ENCODE measurements around the gene PPIL1. TPM values are rescaled to one million over a fixed set of nuclear protein-coding genes. Genes with fewer than 3 reads are reported as not detected.

The PPIL1 gene
- total and polyA plus RNA-seq, 2 of the 13 experiments (the other 11 are each of a cell fraction or from before 2014, with no cell fraction given) = 74.2 to 144 TPM

GRCh38 chr6:36829919-36830544 lies 44.6 kb downstream of the PPIL1 start (continued):
- TF ChIP-seq, protein P1, sequence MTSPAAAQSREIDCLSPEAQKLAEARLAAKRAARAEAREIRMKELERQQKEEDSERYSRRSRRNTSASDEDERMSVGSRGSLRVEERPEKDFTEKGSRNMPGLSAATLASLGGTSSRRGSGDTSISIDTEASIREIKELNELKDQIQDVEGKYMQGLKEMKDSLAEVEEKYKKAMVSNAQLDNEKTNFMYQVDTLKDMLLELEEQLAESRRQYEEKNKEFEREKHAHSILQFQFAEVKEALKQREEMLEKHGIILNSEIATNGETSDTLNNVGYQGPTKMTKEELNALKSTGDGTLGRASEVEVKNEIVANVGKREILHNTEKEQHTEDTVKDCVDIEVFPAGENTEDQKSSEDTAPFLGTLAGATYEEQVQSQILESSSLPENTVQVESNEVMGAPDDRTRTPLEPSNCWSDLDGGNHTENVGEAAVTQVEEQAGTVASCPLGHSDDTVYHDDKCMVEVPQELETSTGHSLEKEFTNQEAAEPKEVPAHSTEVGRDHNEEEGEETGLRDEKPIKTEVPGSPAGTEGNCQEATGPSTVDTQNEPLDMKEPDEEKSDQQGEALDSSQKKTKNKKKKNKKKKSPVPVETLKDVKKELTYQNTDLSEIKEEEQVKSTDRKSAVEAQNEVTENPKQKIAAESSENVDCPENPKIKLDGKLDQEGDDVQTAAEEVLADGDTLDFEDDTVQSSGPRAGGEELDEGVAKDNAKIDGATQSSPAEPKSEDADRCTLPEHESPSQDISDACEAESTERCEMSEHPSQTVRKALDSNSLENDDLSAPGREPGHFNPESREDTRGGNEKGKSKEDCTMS (CRISPR knock-in tag; conservative IDR thresholded peaks at IDR 0.05) = no peak
- TF ChIP-seq ZNF318 (CRISPR knock-in tag; IDR thresholded peaks at IDR 0.05) (no peak), BRCA1 (CRISPR knock-in tag; IDR thresholded peaks at IDR 0.05) (no peak), MAZ (IDR thresholded peaks at IDR 0.05; ENCODE audit: borderline replicate concordance, low read depth, low read length) (no peak), MAZ (CRISPR knock-in tag; IDR thresholded peaks at IDR 0.05; ENCODE audit: low read depth) (no peak; the same call in 1 of the 2 replicates), ZNF292 (CRISPR knock-in tag; IDR thresholded peaks at IDR 0.05; ENCODE audit: borderline replicate concordance, low read depth) (peak; percentile 94), RORA (CRISPR knock-in tag; IDR thresholded peaks at IDR 0.05) (no peak), ZBTB20 (CRISPR knock-in tag; IDR thresholded peaks at IDR 0.05; ENCODE audit: borderline replicate concordance, low read depth) (peak; percentile 100), NR2F1 (CRISPR knock-in tag; IDR thresholded peaks at IDR 0.05) (peak; percentile 66 to 70; a peak in 3 of 4 replicates), STAT5B (CRISPR knock-in tag; IDR thresholded peaks at IDR 0.05) (no peak)
- TF ChIP-seq, protein P2, sequence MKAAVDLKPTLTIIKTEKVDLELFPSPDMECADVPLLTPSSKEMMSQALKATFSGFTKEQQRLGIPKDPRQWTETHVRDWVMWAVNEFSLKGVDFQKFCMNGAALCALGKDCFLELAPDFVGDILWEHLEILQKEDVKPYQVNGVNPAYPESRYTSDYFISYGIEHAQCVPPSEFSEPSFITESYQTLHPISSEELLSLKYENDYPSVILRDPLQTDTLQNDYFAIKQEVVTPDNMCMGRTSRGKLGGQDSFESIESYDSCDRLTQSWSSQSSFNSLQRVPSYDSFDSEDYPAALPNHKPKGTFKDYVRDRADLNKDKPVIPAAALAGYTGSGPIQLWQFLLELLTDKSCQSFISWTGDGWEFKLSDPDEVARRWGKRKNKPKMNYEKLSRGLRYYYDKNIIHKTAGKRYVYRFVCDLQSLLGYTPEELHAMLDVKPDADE (CRISPR knock-in tag; IDR thresholded peaks at IDR 0.05) = no peak
- TF ChIP-seq, protein P3, sequence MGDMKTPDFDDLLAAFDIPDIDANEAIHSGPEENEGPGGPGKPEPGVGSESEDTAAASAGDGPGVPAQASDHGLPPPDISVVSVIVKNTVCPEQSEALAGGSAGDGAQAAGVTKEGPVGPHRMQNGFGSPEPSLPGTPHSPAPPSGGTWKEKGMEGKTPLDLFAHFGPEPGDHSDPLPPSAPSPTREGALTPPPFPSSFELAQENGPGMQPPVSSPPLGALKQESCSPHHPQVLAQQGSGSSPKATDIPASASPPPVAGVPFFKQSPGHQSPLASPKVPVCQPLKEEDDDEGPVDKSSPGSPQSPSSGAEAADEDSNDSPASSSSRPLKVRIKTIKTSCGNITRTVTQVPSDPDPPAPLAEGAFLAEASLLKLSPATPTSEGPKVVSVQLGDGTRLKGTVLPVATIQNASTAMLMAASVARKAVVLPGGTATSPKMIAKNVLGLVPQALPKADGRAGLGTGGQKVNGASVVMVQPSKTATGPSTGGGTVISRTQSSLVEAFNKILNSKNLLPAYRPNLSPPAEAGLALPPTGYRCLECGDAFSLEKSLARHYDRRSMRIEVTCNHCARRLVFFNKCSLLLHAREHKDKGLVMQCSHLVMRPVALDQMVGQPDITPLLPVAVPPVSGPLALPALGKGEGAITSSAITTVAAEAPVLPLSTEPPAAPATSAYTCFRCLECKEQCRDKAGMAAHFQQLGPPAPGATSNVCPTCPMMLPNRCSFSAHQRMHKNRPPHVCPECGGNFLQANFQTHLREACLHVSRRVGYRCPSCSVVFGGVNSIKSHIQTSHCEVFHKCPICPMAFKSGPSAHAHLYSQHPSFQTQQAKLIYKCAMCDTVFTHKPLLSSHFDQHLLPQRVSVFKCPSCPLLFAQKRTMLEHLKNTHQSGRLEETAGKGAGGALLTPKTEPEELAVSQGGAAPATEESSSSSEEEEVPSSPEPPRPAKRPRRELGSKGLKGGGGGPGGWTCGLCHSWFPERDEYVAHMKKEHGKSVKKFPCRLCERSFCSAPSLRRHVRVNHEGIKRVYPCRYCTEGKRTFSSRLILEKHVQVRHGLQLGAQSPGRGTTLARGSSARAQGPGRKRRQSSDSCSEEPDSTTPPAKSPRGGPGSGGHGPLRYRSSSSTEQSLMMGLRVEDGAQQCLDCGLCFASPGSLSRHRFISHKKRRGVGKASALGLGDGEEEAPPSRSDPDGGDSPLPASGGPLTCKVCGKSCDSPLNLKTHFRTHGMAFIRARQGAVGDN (CRISPR knock-in tag; IDR thresholded peaks at IDR 0.05) = peak; percentile 73

All from HepG2 (cell line).